ENCODE results near the gene HSD11B2.
A peak's percentile ranks its signal among the peaks of the same experiment; 100 is the strongest.

The HSD11B2 gene
- 0 to 4.5 (median 0.05) reads per million in 3 experiments for total RNA-seq

DNA sequence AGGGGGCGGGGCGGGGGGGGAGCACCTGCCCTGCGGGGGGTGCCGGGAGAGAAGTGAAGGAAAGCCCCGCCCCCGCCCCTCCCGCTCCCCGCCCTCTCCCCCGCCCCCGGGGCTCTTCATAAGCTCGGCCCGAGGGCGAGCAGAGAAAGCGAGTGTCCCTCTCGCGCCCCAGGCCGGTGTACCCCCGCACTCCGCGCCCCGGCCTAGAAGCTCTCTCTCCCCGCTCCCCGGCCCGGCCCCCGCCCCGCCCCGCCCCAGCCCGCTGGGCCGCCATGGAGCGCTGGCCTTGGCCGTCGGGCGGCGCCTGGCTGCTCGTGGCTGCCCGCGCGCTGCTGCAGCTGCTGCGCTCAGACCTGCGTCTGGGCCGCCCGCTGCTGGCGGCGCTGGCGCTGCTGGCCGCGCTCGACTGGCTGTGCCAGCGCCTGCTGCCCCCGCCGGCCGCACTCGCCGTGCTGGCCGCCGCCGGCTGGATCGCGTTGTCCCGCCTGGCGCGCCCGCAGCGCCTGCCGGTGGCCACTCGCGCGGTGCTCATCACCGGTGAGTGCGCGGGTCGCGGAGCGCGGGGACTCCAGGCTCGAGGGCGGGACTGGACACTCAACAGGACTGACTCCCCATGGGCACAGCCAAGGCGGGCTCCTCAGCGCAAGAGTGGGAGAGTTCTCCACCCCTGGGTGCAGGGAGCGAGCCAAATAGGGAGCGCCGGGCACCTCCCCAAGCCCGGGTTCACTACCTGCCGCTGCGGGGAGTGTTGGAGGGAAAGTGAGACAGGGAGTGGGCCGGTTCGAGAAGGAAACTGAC is at the start of gene HSD11B2:
Gene HSD11B2, plus strand, starts transcription at position 145 of the 798 bp plus-strand sequence. Its CDS starts 128 bp downstream, at position 273.
- DNase-seq = no peak

DNA sequence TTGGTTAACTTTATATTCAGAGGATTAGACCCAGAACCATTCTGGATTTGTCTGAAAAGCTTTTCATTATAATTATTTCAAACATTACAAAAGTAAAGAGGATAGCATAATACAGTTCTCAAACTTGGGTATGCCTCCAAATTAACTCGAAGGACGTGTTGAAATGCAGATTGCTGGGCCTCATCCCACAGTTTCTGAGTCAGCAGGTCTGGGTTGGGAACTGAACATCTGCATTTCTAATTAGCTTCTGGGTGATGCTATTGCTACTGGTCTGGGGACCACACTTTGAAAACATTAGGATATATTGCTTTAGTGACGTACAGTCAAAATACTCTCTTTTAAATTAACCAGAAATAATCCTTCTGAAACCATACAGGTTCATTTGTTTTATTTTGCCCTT is 47.6 kb upstream of the HSD11B2 start:
- DNase-seq = no peak

DNA sequence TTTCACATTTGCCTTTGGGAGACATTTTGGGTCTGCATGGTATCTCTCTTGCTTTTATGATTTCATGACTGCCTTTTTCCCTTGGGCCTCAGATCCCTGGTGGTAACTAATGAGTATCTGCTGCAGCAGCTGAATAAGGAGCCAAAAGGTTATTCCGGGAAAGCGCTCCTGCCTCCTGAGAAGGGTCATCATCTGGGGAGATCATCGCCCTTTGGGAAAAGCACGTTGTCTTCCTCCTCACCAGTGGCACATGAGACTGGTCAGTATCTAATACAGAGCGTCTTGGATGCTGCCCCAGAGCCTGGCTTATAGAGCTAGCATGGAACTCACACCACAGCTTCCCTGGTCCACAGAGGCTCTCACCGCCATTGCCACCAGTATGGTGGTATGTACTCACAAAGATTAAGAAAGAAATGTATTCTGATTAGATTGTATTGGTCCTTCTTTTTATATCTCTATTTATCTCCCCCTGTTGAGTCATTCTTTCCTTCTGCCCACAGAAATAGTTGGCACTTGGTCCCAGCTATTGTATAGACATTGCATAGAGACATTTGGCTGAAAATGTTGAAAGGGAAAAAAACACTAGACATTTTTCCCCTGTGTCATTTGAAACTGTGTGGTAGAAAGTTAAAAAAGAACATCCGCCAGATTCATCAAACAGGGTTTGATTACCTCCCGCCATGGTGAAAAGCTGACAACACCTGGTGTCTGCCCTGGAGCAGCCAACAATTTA is 46.0 kb upstream of the HSD11B2 start:
- no peak for DNase-seq

DNA sequence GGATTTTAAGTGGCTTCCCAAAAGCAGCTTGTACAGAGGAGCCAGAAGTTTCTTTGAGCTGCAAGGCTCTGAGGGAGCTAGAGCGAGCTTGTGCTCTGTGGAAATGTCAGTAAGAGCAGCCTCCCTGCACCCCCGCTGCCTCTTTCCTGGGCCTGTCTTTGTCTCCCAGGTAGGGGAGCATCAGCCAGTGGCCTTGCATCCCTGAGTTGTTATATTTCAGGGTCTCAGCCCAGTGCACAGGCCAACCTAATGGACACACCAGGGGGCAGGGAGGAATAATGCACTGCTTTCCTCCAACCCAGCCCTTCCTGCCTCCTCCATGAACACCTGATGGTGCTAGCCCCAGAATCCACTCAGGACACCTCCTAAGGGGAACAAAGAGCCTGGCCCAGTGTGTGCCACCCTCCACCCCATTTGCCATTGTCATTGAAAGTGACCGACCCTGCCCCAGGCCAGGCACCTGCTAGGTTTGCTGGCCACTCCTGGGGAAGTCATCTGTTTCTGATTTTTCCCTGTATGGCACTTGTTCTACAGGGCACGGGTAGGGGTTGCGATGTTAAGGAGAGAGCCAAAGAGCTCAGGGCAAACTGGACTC is 44.0 kb upstream of the HSD11B2 start:
- DNase-seq = no peak

DNA sequence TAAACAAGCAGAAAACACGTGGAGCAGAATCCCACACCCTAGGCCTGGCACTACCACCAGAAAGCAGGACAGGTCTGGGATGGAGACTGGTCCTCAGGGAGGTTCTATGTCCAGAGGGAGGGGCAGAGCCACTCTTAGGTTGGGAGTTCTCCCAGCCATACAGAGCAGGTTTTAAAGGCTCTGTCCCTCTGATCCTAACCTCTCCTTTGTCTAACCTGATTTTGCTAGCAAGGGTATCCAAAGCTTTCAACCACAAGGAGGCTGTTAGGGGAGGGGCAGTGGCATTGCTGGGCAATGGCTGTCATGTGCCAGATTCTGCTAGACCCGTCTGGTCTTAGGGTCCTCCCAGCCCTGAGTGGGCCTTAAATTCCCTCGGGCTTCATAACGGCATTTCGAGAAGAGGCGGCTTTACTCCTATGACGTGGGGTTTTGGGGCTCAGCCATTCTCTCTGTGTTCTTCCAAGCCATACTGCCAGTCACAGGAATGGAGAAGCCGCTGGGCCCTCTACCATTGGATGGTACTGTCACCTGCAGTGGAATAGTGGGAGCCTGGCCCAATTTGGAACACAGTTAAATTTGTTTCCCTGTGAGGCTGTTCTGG is 43.3 kb upstream of the HSD11B2 start:
- DNase-seq = no peak

DNA sequence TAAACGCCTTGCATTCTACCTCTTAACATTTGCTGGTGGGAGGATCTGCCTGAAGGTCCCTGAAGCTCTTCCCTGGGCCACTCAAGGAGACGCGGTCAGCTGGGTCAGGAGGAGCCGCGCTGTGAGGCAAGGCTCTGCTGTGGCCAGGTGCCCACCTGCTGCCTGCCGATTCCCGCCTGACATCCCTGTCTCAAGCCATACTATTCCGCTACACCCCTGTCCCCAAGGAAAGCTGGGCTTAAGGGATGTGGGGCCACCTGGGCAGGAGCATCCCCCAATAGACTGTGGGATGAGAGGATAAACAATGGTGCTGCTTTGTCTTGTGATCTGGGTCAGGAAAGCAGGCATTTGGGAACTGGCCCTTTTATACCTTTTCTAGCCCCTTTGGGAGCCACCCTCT is 42.7 kb upstream of the HSD11B2 start:
- DNase-seq = no peak

DNA sequence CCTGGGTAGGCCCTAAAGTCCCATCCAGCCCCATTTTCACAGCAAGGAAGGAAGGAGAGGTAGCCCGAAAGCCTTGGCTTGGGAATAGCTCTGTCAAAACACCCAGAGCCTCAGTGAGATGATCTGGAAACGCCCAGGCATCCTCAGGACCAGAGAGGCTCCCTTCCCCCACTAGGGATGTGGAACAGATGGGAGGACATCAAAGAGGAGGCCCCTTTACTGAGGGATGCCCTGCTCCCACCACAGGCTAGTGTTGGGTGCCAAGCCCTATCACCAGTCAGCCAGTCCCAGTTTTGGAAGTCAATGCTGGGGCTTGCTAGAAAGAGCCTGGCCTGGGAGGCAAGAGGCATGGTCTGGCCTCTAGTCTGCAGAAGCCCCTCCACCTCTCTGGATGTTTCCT is 42.3 kb upstream of the HSD11B2 start:
- no peak for DNase-seq

DNA sequence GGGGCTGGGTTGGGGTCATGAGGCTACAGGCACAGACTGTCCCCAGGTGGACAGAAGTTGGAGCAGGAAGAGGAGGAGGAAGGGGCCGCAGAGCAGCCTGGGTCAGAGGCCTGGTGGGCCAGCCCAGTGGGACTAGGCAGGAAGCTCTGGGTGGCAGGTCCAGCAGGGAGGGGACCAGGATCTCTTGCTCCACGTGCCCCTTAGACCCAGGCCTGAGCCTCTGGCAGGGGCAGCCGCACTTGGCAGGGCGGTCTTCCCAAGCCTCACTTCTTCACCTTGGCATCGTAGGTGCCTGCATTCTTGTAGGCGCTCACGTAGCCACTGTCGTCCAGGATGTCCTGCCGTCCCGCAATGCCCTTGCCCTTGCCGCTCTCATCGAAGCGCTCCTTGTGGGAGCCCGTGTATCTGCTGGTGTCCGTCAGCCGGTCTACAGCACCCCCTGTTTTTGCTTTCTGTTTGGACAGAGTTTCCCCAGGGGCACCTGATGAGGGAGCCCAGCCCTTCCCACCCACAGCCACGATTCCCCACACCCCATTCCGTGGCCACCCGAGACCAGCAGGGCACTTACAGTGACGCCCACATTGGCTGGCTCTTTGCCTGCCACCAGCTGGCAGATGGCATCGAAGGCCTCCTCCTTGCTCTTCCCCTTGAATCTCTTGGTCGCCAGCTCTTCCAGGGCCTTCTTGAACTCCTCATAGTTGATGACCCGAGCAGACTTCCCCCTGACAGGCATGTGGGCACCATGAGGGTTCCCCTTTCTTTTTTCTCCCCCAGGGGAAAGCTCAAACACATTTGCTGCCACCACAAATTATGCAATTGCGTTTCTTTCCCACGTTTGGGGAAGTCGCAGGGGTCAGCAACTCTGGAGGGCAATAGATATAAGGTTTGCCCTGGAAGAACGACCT is 40.8 kb upstream of the HSD11B2 start:
- no peak for DNase-seq

DNA sequence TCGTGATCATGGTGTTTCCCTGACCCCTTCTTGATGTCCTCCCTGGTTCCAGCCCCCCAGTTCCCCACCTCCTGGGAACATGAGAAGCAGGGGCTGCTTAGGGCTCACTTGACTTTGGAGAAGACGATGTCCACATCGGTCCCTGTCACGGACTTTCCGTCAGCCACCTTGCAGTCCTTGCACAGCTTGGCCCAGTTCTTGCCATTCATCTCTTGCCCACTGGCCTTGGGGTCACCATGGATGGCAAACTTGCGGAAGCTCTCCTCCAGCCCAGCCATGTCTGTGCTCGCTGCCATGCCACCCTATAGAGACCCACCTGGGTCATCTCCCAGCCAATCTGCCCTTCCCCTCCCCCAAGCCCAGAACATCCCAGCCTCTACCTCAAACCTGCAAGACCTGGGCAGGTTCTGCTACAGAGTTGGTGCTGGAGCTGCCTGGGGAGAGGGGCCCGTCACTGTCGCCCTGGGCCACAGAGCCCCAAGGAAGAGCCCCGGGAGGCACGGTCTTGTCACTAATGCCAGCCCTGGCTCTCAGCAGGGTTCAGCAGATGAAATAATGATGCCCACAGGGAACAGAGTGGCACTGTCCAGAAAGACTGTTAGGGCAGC is 40.0 kb upstream of the HSD11B2 start:
- DNase-seq = no peak

DNA sequence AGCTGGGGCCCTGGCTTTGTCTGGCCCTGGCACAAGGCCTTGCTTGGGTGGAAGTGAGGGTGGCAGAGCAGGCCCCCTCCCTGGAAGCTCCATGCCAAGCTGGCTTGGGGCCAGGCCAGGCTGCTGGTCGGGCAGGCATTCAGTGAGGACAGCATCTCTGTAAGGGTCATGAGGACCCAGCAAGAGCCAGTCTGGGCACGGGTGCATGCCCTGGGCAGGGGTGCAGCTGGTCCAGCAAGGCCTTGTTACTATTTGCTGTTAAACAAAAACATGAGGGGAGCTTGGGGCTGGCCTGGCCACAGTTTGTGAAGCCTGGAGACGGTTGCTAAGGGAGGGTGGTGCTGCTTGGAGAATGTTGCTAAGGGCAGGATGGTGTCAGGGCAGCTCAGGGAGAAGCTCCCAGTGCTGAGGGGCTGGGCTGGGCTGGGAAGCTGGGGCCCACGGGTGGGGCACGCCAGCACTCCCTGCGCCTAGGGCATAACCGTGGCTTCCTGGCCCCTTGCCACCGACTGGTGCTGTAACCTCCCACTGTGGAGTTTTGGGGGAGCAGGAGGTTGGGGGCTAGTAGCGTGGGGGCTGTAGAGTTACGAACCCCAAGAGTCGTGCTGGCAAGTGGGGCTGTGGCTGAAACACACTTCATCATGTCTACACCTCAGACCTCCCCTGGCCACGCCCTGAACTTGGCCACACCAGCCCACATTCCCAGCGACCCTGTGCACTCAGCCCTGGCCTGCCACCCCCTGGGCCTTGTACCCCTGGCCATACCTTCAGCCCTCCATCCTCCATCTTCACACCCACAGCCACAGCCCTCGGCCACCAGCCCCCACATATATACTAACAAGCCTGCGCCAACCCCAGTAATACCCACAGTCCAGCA is 39.3 kb upstream of the HSD11B2 start:
- DNase-seq = no peak

DNA sequence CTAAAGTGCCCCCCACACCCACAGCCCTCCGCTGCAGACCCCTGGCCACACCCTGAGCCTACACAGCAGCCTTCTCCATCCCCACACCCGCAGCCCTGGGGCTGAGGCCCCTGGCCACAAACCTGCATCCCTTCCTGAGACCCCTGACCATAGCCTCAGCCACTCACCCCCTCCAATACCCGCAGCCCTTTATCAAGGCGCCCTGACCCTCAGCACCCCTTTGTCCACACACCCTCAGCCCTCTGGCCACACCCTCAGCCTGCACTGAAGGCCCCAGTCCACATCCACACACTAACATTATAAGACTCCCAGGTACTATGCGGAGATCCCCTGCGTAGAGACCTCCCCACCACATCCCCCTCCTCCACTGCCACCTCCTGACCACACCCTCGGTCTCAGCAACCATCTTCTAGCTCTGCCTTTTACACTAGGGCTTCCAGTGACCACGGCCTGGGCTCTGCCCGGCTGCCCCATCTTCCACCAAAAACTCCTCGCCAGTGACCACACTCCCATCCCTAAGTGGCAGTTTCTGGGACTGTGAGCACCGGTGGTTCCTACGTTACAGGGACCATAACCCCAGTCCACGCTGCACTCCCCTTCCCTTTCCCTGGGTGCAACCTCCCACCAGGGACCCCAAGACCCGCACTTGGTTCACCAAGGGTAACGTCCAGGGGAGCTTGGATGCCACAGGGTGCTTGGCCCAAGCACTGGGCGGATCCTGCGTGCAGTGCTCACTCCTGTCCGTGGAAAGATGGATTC is 38.4 kb upstream of the HSD11B2 start:
- DNase-seq = no peak

DNA sequence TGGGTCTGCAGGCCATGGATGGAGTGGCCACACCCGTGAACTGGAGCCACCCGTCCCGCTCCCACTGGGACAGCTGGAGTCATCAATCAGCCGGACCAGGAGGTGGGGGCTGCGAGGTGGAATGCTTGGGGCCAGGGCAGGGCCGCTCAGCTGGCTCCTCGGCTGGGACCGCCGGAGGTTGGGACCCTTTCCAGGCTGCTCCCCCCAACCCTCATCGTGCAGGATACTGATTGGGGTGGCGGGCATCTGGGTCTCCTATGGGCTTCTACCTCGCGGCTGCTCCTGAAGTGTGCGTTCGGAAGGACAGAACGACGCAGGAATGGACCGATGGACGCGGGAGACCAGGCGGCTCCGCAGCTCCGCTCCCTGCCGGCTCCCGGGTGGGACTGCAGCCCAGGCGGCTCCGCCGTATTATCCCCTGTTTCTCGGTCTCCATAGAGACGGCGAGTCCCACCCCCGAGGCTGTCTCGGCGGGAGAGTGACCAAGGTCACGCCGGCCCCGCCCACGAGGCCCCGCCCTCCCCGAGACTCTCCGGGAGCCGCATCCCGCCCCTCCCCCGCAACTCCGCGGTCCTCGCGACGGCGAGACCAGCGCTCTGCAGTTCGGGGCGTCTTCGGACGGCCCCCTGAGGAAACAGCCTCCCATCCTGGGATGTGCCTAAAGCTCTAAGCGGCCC is 37.7 kb upstream of the HSD11B2 start, which contains the start of gene TPPP3:
Gene TPPP3, minus strand, starts transcription at position 388 of the 677 bp plus-strand sequence. CDS start 2,387 bp downstream, outside the sequence.
- DNase-seq = peak; percentile 17

DNA sequence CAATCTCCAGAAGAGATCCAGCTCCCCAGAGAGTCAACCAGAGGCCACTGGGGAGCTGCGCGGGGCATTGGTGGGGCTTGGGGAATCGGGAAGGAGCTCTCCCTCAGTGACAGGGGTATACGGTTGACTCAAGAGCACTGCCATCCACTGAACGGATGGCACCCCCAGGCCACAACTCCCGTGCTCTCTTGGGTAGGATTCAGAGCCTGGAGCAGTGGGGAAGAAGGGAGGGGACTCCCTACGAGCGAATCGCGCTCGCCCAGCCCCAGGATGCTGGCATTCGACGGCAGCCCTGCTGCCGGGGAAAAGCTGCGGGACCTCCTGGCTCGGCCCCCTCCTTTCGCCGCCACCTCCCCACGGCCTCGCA is 37.1 kb upstream of the HSD11B2 start:
- no peak for DNase-seq

DNA sequence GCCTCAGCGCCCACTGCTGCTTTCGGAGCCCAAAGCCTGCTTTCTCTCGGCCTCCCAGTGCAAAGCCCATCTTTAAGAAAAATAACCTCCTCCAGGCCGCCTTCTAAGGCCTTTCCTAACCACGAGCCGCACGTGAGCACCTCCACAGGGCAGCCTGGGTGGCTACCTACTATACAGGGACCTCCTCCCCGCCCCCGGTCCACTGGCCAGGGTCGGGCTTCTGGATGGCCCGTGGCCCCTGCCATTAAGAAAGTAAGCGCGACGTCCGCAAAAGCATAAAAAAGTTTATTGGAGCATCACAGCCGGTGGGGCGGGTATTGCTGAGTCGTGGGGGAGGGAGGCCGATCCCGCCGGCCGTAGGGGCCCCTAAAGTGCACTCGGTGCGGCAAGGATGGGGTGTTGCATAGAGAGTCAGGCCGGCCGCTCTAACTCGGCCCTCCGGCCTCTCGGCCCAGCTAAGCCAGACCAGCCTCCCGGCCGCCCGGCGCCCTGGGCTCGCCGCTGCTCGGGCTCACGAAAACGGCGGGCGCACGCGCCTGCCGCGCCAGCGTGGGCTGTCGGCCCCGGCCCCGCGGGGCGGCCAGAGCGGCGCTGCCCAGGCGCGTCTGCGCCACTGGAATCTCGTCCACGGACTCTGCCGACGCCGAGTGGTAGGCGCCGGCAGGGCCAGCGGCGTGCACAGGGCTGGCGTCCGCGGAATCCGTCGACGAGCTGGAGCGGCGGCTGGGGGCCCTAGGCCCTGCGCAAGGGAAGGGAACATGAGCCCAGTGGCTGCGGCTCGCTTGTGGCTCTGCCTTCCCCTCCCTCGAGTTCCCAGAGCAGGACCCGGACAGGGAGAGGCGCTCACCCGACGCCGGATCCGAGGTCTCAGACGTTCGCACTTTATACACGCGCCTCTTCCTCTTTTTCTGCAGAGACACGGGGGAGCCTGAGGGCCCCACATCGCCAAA is 36.5 kb upstream of the HSD11B2 start:
- DNase-seq = no peak

DNA sequence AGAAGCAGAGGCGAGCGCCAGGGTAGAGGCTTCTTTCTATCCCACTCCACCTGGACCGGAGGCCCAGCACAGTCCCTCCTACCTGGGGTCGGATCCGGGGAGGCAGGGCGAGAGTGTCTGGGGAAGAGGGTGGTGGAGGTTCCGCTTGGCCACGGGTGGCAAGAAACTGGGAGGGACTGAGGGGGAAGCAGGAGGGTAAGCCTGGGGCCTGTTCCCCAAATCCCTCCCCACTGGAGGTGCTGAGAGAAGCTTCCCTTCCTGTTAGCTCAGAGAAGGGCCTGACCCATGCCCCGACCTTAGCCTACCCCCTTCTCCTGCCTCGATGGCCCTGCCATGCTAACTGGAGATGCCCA is 35.8 kb upstream of the HSD11B2 start:
- no peak for DNase-seq

DNA sequence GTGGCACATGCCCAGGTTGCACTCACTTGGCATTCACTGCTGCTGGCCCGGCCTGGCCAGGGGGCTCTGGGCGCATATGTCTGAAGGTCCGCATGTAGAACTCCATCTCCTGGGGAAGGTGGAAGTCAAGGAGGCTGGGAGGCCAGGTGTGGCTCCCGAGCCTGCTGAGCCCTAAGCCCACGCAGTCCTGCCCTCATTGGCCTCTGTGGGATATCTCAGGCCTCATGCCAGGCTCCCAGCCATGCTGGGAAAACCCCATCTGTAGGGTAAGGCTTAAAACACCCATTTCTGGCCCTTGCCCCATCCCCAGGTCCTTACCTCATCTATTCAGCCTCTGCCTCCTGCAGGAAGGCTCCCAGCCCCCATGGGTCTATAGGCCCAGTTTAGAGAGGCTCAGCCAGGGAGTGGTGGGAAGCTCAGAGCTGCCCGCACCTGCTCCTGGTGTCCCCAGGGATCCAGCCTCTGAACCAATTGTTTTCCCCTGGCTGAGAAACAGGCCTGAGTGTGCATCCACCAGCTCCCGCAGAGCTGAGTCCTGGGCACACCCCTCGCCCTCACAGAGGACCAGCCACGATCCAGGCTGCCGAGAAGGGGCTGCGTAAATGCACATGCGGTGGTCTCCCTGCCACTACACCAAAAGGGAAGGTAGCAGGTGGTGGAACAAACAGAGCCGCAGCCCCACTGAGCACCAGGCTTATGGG is 35.3 kb upstream of the HSD11B2 start:
- DNase-seq = no peak

Data from central memory CD4-positive, alpha-beta T cell (primary cell).